ENCODE data around the gene ANKRD36. TPM values are rescaled to one million over a fixed set of nuclear protein-coding genes. Genes with fewer than 3 reads are reported as not detected.
"Not testable (repeated sequence)": the region's sequence is repeated elsewhere in the genome, so short reads cannot be mapped to it uniquely, and the experiment has no call there.

The ANKRD36 gene
- polyA plus RNA-seq (2013, experiment 1 of 2), result 3.6 TPM
- 3.3 TPM for polyA plus RNA-seq (2013, experiment 2 of 2)

DNA sequence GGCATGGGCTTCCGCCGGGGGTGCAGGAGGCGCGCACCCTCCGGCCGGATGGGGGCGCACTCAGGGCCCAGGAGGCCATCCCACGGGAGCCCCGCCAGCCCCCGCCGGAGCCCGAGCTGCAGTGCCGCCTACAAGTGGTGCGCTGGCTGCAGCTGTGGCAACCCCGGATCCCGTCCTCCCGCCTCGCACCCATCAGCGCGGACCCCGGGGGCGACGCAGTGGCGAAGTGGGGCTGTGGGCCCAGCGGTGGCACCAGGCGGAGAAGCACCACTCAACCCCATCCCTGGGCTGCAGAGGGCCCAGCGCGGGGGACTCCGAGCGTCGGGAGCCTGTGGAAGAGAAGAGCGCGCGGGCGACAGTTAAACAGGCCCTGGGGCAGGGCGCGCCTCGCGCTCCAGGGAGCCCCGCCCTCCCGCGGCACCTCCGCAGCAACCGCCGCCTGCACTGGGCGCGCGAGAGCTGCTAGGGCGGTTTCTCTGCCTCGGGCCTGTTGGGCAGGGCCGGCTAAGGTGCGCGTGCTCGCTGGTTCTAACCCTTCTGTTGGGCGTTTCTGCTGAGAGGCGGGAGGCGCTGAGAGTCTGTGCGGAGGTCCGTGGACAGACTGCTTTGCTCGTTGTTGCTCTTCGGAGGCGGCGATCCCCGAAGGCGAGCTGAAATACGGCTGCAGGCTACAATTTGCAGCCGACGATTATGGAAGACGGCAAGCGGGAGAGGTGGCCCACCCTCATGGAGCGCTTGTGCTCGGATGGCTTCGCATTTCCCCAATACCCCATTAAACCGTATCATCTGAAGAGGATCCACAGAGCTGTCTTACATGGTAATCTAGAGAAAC lies at the start of gene ANKRD36:
TSS of gene ANKRD36 (plus strand) at position 104 of the 832 bp plus-strand sequence. CDS start at position 691, 587 bp downstream.
- Histone ChIP-seq H3K14ac (ENCODE audit: low read length in 2 of 2) (peak within 1 kb of the TSS in 1 of 2 experiments; percentile 93), H2BK5ac (ENCODE audit: low read depth, low read length, poor library complexity, severe bottlenecking) (peak within 1 kb of the TSS; percentile 5), H4K8ac (ENCODE audit: low read length) (peak within 1 kb of the TSS; percentile 98), H2BK15ac (ENCODE audit: low read depth, poor library complexity, severe bottlenecking) (peak within 1 kb of the TSS; percentile 23), H2AFZ (ENCODE audit: low read depth, low read length) (peak within 1 kb of the TSS; percentile 99), H3K4me3 (ENCODE audit: insufficient read depth in 1 of 2, low read depth in 1 of 2, low read length in 2 of 2) (peak within 1 kb of the TSS; percentile 69 to 82), H3K4ac (ENCODE audit: low read depth in 1 of 2, low read length in 2 of 2) (peak within 1 kb of the TSS; percentile 84 to 87), H3K27ac (ENCODE audit: low read length, poor library complexity, severe bottlenecking) (peak within 1 kb of the TSS; percentile 91), H3K18ac (ENCODE audit: low read depth in 1 of 2, low read length in 2 of 2) (peak within 1 kb of the TSS; percentile 98 to 100), H2BK12ac (ENCODE audit: low read length in 2 of 2) (peak within 1 kb of the TSS in 1 of 2 experiments; percentile 93), H2BK120ac (ENCODE audit: low read depth, low read length) (peak within 1 kb of the TSS; percentile 61), H3K9ac (ENCODE audit: low read length) (peak within 1 kb of the TSS; percentile 90), H4K91ac (ENCODE audit: low read length) (peak within 1 kb of the TSS; percentile 97), H3K4me2 (ENCODE audit: low read length, poor library complexity, severe bottlenecking) (peak within 1 kb of the TSS; percentile 96), H3K23ac (ENCODE audit: low read length in 2 of 2) (peak within 1 kb of the TSS in 1 of 2 experiments; percentile 99)
- not testable (repeated sequence) for H3K36me3 ChIP-seq (ENCODE audit: control insufficient read depth in 1 of 2, insufficient read depth in 2 of 2, low read depth in 1 of 2, low read length in 2 of 2); H2AK5ac ChIP-seq (ENCODE audit: low read length, severe bottlenecking); H3K27me3 ChIP-seq (ENCODE audit: control insufficient read depth in 1 of 2, insufficient read depth in 1 of 2, low read length in 2 of 2); H3K79me1 ChIP-seq (replicated peaks; ENCODE audit: low read length, poor library complexity, severe bottlenecking); H3K9me3 ChIP-seq (ENCODE audit: control insufficient read depth, low read length); H3K4me1 ChIP-seq (ENCODE audit: control insufficient read depth, insufficient read depth, low read depth, low read length)
- peak; percentile 87 for DNase-seq
- under 1% methylated on average over 22 of the region's 74 CpGs for WGBS

GRCh38 chr2:97066030-97066429 lies 46.9 kb upstream of the ANKRD36 start:
- not testable (repeated sequence) for H2BK5ac ChIP-seq (ENCODE audit: low read depth, low read length, poor library complexity, severe bottlenecking); H3K79me1 ChIP-seq (replicated peaks; ENCODE audit: low read length, poor library complexity, severe bottlenecking); H3K4me2 ChIP-seq (ENCODE audit: low read length, poor library complexity, severe bottlenecking); H3K27ac ChIP-seq (ENCODE audit: low read length, poor library complexity, severe bottlenecking); H2BK120ac ChIP-seq (ENCODE audit: low read depth, low read length); H3K4ac ChIP-seq (ENCODE audit: low read depth in 1 of 2, low read length in 2 of 2); H3K36me3 ChIP-seq (ENCODE audit: control insufficient read depth in 1 of 2, insufficient read depth in 2 of 2, low read depth in 1 of 2, low read length in 2 of 2); H2BK12ac ChIP-seq (ENCODE audit: low read length in 2 of 2); H3K9ac ChIP-seq (ENCODE audit: low read length); DNase-seq; H2BK15ac ChIP-seq (ENCODE audit: low read depth, poor library complexity, severe bottlenecking); H3K18ac ChIP-seq (ENCODE audit: low read depth in 1 of 2, low read length in 2 of 2); H3K4me3 ChIP-seq (ENCODE audit: insufficient read depth in 1 of 2, low read depth in 1 of 2, low read length in 2 of 2); H2AK5ac ChIP-seq (ENCODE audit: low read length, severe bottlenecking); H4K91ac ChIP-seq (ENCODE audit: low read length); H4K8ac ChIP-seq (ENCODE audit: low read length); H3K14ac ChIP-seq (ENCODE audit: low read length in 2 of 2); H2AFZ ChIP-seq (ENCODE audit: low read depth, low read length); H3K23ac ChIP-seq (ENCODE audit: low read length in 2 of 2); H3K9me3 ChIP-seq (ENCODE audit: control insufficient read depth, low read length); H3K4me1 ChIP-seq (ENCODE audit: control insufficient read depth, insufficient read depth, low read depth, low read length)
- 63% methylated on average over 3 of the region's 5 CpGs for WGBS
- H3K27me3 ChIP-seq (ENCODE audit: control insufficient read depth in 1 of 2, insufficient read depth in 1 of 2, low read length in 2 of 2), result peaks cover 12 to 16% of the 10 kb centered on the region in 2 experiments

GRCh38 chr2:97067279-97068004 lies 45.5 kb upstream of the ANKRD36 start:
- H3K18ac ChIP-seq (ENCODE audit: low read depth in 1 of 2, low read length in 2 of 2), result no peak overlapping the region
- no peak overlapping the region for H3K9ac ChIP-seq (ENCODE audit: low read length)
- WGBS, result 77% methylated on average over 5 of the region's 5 CpGs
- DNase-seq, result no peak
- peaks cover 12 to 16% of the 10 kb centered on the region in 2 experiments for H3K27me3 ChIP-seq (ENCODE audit: control insufficient read depth in 1 of 2, insufficient read depth in 1 of 2, low read length in 2 of 2)
- no peak overlapping the region for H2BK5ac ChIP-seq (ENCODE audit: low read depth, low read length, poor library complexity, severe bottlenecking)
- H4K8ac ChIP-seq (ENCODE audit: low read length), result no peak overlapping the region
- H2BK120ac ChIP-seq (ENCODE audit: low read depth, low read length), result no peak overlapping the region
- H2AFZ ChIP-seq (ENCODE audit: low read depth, low read length), result no peak overlapping the region
- H3K4me3 ChIP-seq (ENCODE audit: insufficient read depth in 1 of 2, low read depth in 1 of 2, low read length in 2 of 2), result no peak overlapping the region
- H3K79me1 ChIP-seq (replicated peaks; ENCODE audit: low read length, poor library complexity, severe bottlenecking), result no peaks in the 10 kb centered on the region
- no peak overlapping the region for H3K27ac ChIP-seq (ENCODE audit: low read length, poor library complexity, severe bottlenecking)
- no peak overlapping the region for H3K23ac ChIP-seq (ENCODE audit: low read length in 2 of 2)
- H4K91ac ChIP-seq (ENCODE audit: low read length), result no peak overlapping the region
- H2BK12ac ChIP-seq (ENCODE audit: low read length in 2 of 2), result no peak overlapping the region
- H3K4me2 ChIP-seq (ENCODE audit: low read length, poor library complexity, severe bottlenecking), result no peak overlapping the region
- H3K36me3 ChIP-seq (ENCODE audit: control insufficient read depth in 1 of 2, insufficient read depth in 2 of 2, low read depth in 1 of 2, low read length in 2 of 2), result no peaks in the 10 kb centered on the region
- H3K9me3 ChIP-seq (ENCODE audit: control insufficient read depth, low read length), result peaks cover 4% of the 10 kb centered on the region
- H3K4ac ChIP-seq (ENCODE audit: low read depth in 1 of 2, low read length in 2 of 2), result no peak overlapping the region
- no peak overlapping the region for H3K14ac ChIP-seq (ENCODE audit: low read length in 2 of 2)
- H2AK5ac ChIP-seq (ENCODE audit: low read length, severe bottlenecking), result no peak overlapping the region
- H2BK15ac ChIP-seq (ENCODE audit: low read depth, poor library complexity, severe bottlenecking), result no peak overlapping the region
- no peaks in the 10 kb centered on the region for H3K4me1 ChIP-seq (ENCODE audit: control insufficient read depth, insufficient read depth, low read depth, low read length)

DNA sequence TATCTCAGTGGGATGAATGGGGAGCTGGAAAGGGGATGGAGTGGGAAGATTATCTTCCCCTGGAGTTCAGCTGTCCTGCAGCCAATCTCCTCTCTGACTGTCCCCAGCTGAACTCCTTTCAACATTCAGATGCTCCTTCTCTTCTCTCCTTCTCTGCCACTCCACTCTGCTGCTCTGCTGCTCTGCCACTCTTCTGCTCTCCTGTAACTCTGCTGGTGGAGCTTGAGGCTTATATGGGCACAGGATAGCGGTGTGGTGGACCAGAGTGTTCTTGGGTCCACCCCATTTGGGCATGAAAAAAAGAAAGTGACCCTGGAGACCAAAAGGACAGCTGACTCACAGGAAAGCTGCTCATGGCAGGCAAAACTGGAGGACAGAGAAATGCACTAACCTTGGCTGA lies 44.9 kb upstream of the ANKRD36 start:
- H2BK12ac ChIP-seq (ENCODE audit: low read length in 2 of 2), result no peak overlapping the region

More for the DNA sequence above, 44.9 kb upstream of the ANKRD36 start:
- no peaks in the 10 kb centered on the region for H3K36me3 ChIP-seq (ENCODE audit: control insufficient read depth in 1 of 2, insufficient read depth in 2 of 2, low read depth in 1 of 2, low read length in 2 of 2)
- peaks cover 12 to 16% of the 10 kb centered on the region in 2 experiments for H3K27me3 ChIP-seq (ENCODE audit: control insufficient read depth in 1 of 2, insufficient read depth in 1 of 2, low read length in 2 of 2)
- H3K9ac ChIP-seq (ENCODE audit: low read length), result no peak overlapping the region
- H3K4ac ChIP-seq (ENCODE audit: low read depth in 1 of 2, low read length in 2 of 2), result no peak overlapping the region
- H2BK5ac ChIP-seq (ENCODE audit: low read depth, low read length, poor library complexity, severe bottlenecking), result no peak overlapping the region
- H3K4me2 ChIP-seq (ENCODE audit: low read length, poor library complexity, severe bottlenecking), result no peak overlapping the region
- 39% methylated on average over 1 of the region's 1 CpG for WGBS
- no peak overlapping the region for H2AK5ac ChIP-seq (ENCODE audit: low read length, severe bottlenecking)
- no peak overlapping the region for H3K18ac ChIP-seq (ENCODE audit: low read depth in 1 of 2, low read length in 2 of 2)
- H3K4me1 ChIP-seq (ENCODE audit: control insufficient read depth, insufficient read depth, low read depth, low read length), result no peaks in the 10 kb centered on the region
- no peak for DNase-seq
- peaks cover 4% of the 10 kb centered on the region for H3K9me3 ChIP-seq (ENCODE audit: control insufficient read depth, low read length)
- no peak overlapping the region for H4K91ac ChIP-seq (ENCODE audit: low read length)
- H3K23ac ChIP-seq (ENCODE audit: low read length in 2 of 2), result no peak overlapping the region
- H4K8ac ChIP-seq (ENCODE audit: low read length), result no peak overlapping the region
- no peak overlapping the region for H3K27ac ChIP-seq (ENCODE audit: low read length, poor library complexity, severe bottlenecking)
- H3K4me3 ChIP-seq (ENCODE audit: insufficient read depth in 1 of 2, low read depth in 1 of 2, low read length in 2 of 2), result no peak overlapping the region
- H2BK15ac ChIP-seq (ENCODE audit: low read depth, poor library complexity, severe bottlenecking), result no peak overlapping the region
- H2AFZ ChIP-seq (ENCODE audit: low read depth, low read length), result no peak overlapping the region
- no peak overlapping the region for H3K14ac ChIP-seq (ENCODE audit: low read length in 2 of 2)
- no peaks in the 10 kb centered on the region for H3K79me1 ChIP-seq (replicated peaks; ENCODE audit: low read length, poor library complexity, severe bottlenecking)
- no peak overlapping the region for H2BK120ac ChIP-seq (ENCODE audit: low read depth, low read length)
